Right ventricle myocardium superior (tissue), 1 donor: ENCODE measurements around the gene UTP18. TPM values are rescaled to one million over a fixed set of nuclear protein-coding genes. Genes with fewer than 3 reads are reported as not detected.
"Not testable (repeated sequence)": the region's sequence is repeated elsewhere in the genome, so short reads cannot be mapped to it uniquely, and the experiment has no call there.

Experiments
- ATAC-seq: fragments of 200-7000 bp; cut with Tn5 transposase; one replicate; pipeline ENCODE4 v1.9.1; 2020; ENCODE audit warnings: mild to moderate bottlenecking; ENCODE audit not compliant: poor library complexity
- DNase-seq: peaks from one replicate; pipeline ENCODE4 v3.0.0-alpha.2; 2020
- intact Hi-C: fragments of 100-400 bp; cut with DNase I; formaldehyde crosslinking; loops from one replicate; pipeline ENCODE4 v1.11.2; 2022
- long read RNA-seq: library from polyadenylated mRNA; unstranded; transcript quantifications from one replicate; pipeline ENCODE4 v2.0.0, GENCODE V29; 2021
- total RNA-seq: library from RNA; stranded (reverse); fragmentation: NEBNext Ultra II Directional; extraction: Animal tissue kit (Norgen Biotek cat#: 25700); gene quantifications from one replicate; pipeline ENCODE4 v1.2.1, GENCODE V29; 2021
- donor health status: DM: no; HTN: yes; CAD: no; lungs with severe emphysema.

UTP18 gene
- 8.0 TPM for total RNA-seq
- long read RNA-seq, transcript UTP18-201 (14 exons, 1,894 nt) = major isoform, 14 of 15 reads
- long read RNA-seq, partial matches to known transcripts = 0 of 15 reads
- long read RNA-seq, other reads (novel, unspliced or antisense) = 1 of 15 reads

DNA sequence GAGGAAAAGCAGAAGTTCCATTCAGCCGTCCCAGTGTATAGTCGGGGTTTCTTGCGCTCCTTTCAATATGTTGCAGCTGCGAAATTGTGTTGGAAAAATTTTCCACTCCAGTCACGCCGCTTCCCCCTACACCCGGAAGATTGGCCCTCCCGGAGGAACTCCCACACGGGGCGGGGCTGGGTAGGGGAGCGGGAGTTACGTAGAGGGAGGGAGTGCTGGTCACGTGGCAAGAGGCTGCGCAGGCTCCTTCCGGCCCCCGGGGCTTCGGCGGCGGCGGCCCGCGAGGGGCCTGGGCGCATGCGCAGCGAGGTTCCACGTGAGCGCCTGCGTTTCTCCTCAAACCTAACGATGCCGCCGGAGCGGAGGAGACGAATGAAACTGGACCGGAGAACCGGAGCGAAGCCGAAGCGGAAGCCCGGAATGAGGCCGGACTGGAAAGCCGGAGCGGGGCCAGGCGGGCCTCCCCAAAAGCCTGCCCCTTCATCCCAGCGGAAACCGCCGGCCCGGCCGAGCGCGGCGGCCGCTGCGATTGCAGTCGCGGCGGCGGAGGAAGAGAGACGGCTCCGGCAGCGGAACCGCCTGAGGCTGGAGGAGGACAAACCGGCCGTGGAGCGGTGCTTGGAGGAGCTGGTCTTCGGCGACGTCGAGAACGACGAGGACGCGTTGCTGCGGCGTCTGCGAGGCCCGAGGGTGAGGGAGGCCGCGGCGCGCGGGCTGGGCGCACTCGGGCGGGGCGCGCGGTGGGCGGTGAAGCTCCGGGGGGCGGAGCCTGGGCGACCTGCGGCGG is at the start of gene UTP18:
TSS of gene UTP18 (plus strand) at position 310 of the 787 bp plus-strand sequence. CDS start at position 349, 39 bp downstream.
- intact Hi-C loops = no loop called here

GRCh38 chr17:51214920-51215319 is 45.4 kb upstream of the UTP18 start:
- intact Hi-C loops = no loop called here
- no peak for ATAC-seq
- DNase-seq = no peak

More for the DNA sequence above, at the start of gene UTP18:
- DNase-seq = peak; percentile 97
- peak; percentile 96 for ATAC-seq

DNA sequence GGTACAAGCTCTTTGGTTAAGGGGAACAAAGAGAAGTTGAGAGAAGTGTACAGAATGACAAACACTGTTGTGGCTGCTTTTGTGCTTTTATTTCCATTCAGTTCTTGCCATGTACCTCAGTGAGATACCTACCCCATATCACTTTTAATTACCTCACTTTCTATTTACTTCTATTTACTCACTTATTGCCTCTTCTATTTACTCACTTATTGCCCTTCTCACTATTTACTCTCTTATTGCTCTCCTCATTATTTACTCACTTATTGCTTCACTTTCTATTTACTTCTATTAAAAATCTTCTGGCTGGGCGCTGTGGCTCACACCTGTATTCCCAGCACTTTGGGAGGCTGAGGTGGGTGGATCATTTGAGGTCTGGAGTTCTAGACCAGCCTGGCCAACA is 42.4 kb upstream of the UTP18 start:
- DNase-seq (no peak), ATAC-seq (no peak)
- intact Hi-C loops = no loop called here

GRCh38 chr17:51221322-51221721 is 39.0 kb upstream of the UTP18 start:
- intact Hi-C loops = no loop called here
- ATAC-seq (no peak), DNase-seq (no peak)

GRCh38 chr17:51224402-51225262 is 35.7 kb upstream of the UTP18 start:
- ATAC-seq = peak; percentile 15
- no peak for DNase-seq
- intact Hi-C loops = no loop called here

- ATAC-seq, intact Hi-C loops, DNase-seq: not testable (repeated sequence)
Measured at GRCh38 chr17:51225523-51225922, 34.8 kb upstream of the UTP18 start.

- ATAC-seq (peak; percentile 38), DNase-seq (no peak)
- intact Hi-C loops = no loop called here
Measured at GRCh38 chr17:51228161-51228560, 32.2 kb upstream of the UTP18 start.

DNA sequence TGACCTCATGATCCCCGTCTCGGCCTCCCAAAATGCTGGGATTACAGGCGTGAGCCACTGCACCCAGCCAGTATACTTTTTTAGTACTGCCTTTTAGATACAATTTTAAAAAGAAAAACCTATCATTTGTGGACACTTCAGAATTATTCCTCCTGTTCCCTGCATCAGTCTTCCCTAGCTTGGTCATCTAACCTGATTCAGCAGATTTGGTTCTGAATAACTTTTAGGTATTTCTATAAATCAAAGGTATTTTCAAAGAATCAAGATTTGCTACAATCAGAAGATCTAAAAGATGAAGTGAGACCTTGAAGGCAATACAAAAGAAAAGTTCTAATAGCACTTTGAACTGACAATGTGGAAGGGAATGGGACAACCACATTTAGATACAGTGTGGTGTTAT is 30.5 kb upstream of the UTP18 start:
- no peak for ATAC-seq
- DNase-seq = no peak
- intact Hi-C loops = no loop called here

GRCh38 chr17:51230306-51230705 is 30.0 kb upstream of the UTP18 start:
- DNase-seq = no peak
- no peak for ATAC-seq
- intact Hi-C loops = no loop called here

DNA sequence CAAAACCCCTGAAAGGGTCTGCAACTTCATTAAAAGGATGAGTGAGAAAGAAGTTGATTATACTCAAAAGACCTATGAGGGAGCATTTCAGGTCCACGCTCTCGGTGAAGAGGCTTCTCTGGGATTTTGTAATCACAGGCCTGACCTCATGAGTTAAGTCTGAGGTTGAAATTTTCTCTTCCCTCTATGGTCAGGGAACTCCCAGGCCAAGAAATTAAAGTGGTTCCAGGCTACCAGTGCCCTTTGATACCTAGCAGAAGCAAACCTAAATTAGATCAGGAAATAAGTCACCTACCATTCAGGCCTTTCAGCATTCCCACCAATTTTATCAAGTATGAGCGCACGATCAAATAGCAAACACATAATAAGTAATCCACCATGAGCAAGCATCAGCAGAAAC is 28.3 kb upstream of the UTP18 start:
- peak; percentile 16 for ATAC-seq
- intact Hi-C loops = no loop called here
- DNase-seq = no peak

DNA sequence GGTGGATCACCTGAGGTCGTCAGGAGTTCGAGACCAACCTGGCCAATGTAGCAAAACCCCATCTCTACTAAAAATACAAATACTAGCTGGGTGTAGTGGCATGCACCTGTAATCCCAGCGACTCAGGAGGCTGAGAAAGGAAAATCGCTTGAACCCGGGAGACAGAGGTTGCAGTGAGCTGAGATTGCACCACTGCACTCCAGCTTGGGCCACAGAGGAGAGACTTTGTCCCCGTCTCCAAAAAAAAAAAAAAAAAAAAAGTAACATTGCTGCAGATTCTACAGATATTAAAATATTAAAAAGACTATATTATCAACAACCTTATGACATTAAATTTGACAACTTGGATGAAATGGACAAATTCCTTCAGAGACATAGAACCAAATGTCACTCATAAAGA is 26.2 kb upstream of the UTP18 start:
- DNase-seq (no peak), ATAC-seq (no peak)
- intact Hi-C loops = no loop called here

- no peak for DNase-seq
- intact Hi-C loops = no loop called here
- ATAC-seq = no peak
Measured at GRCh38 chr17:51238255-51238887, 22.0 kb upstream of the UTP18 start.

DNA sequence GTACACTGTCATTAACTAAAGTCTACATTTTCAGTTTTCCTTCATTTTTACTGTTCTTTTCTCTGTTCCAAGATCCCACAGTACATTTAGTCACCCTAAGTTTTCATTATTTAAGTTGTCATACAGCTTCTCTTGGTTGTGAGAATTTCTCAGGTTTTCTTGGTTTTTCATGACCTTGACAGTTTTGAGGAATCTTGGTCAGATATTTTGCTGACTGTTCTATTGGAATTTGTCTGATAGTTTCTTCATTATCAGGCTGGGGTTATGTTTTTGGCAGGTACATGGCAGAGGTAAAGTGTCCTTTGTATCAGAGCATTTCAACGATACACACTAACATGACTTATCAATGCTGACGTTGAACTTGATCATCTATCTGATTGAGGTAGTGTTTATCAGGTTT is 20.1 kb upstream of the UTP18 start:
- intact Hi-C loops = no loop called here
- DNase-seq (no peak), ATAC-seq (no peak)

DNA sequence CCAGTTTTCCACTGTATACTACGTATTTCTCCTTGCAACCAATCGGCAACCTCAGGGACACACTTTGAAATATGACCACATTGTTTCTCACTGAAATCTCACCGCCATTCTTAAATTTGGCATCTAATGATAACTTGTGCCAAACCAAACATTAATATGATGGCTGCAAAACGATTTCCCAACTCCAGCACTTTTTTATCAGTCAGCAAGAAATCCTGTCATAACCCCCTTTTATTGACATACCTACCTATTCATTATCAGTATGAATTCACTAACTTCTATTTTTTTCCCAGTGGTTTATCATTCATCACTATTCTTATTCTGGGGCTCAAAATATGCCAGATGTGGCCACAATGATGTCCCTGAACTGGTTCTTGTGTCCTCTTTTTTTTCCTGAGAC is 16.3 kb upstream of the UTP18 start:
- DNase-seq (no peak), ATAC-seq (no peak)
- intact Hi-C loops = no loop called here

DNA sequence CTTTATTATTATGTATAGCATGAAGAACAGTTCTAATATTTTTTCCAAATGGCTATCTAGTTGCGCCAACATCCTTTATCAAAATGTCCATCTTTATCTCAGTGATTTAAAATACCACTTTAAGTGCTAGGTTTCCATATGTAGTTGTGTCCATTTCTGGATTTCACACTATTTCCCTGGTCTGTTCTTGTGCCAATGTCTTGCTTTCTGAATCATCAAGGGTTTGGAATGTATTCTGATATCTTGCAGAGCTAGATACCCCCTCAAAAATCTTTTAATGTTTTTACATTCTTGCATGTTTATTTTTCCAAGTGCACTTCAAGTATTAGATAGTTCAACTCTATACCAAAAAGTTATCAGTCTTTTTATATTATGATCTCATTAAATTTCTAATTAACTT is 14.8 kb upstream of the UTP18 start:
- intact Hi-C loops = no loop called here
- no peak for ATAC-seq
- no peak for DNase-seq

DNA sequence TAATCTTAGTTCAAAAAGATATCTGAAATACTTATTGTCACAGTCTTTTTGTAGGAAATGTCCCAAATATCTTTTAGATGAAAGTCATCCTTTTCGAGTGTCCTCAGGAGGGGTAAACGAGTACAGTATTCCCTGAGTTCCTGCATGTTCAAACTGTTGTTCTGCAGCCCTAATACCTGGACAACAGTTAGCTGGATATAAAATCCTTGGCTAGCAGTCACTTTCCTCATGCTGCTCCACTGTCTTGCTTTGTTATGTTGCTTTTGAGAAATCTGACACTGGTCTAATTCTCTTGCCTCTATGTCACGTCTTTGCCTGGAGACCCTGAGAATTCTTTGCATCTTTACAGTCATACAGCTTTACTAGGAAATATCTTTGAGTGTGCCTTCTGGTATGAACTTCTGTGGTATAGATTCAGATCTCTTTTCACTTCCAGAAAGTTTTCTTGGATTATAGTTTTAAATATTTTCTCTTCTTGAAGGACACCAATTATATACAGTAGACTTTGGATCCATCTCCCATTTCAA is 10.0 kb upstream of the UTP18 start:
- intact Hi-C loops = no loop called here
- no peak for ATAC-seq
- DNase-seq = no peak

DNA sequence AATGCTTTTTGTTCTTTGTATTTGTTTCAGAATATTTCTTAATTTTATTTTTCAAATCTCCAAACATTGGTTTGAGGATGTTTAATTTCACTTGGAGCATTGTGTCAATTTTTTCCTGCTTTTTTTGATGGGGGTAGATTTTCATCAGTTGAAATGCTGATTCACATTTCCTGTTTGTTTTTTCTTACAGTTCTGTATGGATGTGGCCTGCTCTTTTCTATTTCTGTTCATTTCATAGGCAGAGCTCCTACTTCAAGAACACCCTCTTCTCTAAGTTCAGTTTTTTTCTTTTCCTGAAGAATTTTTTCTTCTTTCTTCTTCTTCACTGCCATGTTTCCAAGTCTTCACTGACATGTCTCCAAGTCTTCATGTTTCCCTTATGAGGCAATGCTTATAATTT is 9.3 kb upstream of the UTP18 start:
- ATAC-seq = no peak
- intact Hi-C loops = no loop called here
- no peak for DNase-seq

- ATAC-seq (no peak), DNase-seq (no peak)
- intact Hi-C loops = no loop called here
Measured at GRCh38 chr17:51255673-51256072, 4.7 kb upstream of the UTP18 start.

- no peak for DNase-seq
- intact Hi-C loops = no loop called here
- ATAC-seq = no peak
Measured at GRCh38 chr17:51256101-51256500, 4.2 kb upstream of the UTP18 start.
